Neural cell (in vitro differentiated cells): ENCODE data around the gene FLYWCH2.

Experiments used
- CTCF ChIP-seq: fragments of 450-650 bp; IDR thresholded peaks from 2 replicates; pipeline ENCODE4 v1.5.1; 2014; ENCODE audit warnings: antibody characterized with exemption, mild to moderate bottlenecking, moderate library complexity; ENCODE audit not compliant: poor library complexity, severe bottlenecking
- MXI1 ChIP-seq: fragments of 450-650 bp; conservative IDR thresholded peaks from 2 replicates; pipeline ENCODE4 v1.6.1; 2014; ENCODE audit warnings: antibody characterized with exemption, mild to moderate bottlenecking; ENCODE audit not compliant: poor library complexity, severe bottlenecking
- POLR2AphosphoS5 ChIP-seq: IDR thresholded peaks from 2 replicates; pipeline ENCODE4 v1.6.1; 2012
- REST ChIP-seq: IDR thresholded peaks from 2 replicates; pipeline ENCODE4 v1.6.1; 2012; ENCODE audit warnings: borderline replicate concordance
- TAF1 ChIP-seq: IDR thresholded peaks from 2 replicates; pipeline ENCODE4 v1.6.1; 2012; ENCODE audit warnings: low read depth

GRCh38 chr16:2939968-2940367 is 57.0 kb downstream of the FLYWCH2 start:
- TF ChIP-seq POLR2AphosphoS5 (no peak), REST (no peak), CTCF (no peak), TAF1 (no peak), MXI1 (no peak)
